Heart left ventricle (tissue), 13 donors: Measurements from ENCODE around the gene CABP4.

Source experiments
- POLR2A ChIP-seq, 2 donors: fragments of 450-650 bp; IDR thresholded peaks; one replicate each; pipeline ENCODE4 v1.6.1; 2017; ENCODE audit warnings: antibody characterized with exemption in 2 of 2, mild to moderate bottlenecking in 2 of 2, moderate library complexity in 2 of 2
- TF ChIP-seq, protein P1 (sequence below), 12 donors: fragments of 200-600 bp; sonication (generic) in 4 of 12; IDR thresholded peaks; one replicate each; pipeline versions ENCODE4 v1.5.0 to v1.8.0; 2018 to 2022; ENCODE audit warnings: antibody characterized with exemption in 12 of 12, mild to moderate bottlenecking in 5 of 12
- donor health status: ischemic (EF 13 %, LVEDD 7.1; RV severe dilation, severe dysfunction).
- donor health status: DM: no; HTN: yes; CAD: no.
- donor health status: DM: no; HTN: no; CAD: no.
- donor health status: ischemic (EF 25% LVEDD 6.9; RV normal size, moderate dysfunction).
- donor health status: ischemic (EF 25% LVEDD 5.7; RV mildly dilated, moderate dysfunction).
- donor health status: ischemic (EF 35%, LVEDD 5.7; RV mildly dilated, moderate dysfunction).
- donor health status: nonischemic (EF 11% LVEDD 7.7; RV severe dilation, severe dysfunction).
- donor health status: DM: yes; HTN: yes; CAD: no.
- donor health status: PGD.
- donor health status: ischemic (EF 29% LVEDD 5.4; RV normal size, mild dysfunction).
- donor health status: nonischemic (EF 23%, LVEDD 6.1; RV moderate dilation, normal function).

DNA sequence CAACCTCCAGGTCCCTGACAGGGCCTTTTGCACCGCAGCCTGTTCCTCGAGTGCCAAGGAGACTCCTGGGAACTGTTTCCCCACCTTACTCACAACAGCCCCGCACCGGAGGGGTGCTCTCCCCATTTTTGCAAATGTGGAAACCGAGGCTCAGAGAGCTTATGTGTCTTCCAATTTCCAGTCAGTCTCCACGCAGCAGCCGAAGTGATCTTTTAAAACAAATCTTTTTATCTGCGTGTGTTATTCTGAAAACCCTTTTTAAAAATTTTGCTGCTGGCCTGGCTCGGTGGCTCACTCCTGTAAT lies 14.3 kb downstream of the CABP4 start:
- no peak for TF ChIP-seq POLR2A (IDR thresholded peaks at IDR 0.05)
- TF ChIP-seq, protein P1, sequence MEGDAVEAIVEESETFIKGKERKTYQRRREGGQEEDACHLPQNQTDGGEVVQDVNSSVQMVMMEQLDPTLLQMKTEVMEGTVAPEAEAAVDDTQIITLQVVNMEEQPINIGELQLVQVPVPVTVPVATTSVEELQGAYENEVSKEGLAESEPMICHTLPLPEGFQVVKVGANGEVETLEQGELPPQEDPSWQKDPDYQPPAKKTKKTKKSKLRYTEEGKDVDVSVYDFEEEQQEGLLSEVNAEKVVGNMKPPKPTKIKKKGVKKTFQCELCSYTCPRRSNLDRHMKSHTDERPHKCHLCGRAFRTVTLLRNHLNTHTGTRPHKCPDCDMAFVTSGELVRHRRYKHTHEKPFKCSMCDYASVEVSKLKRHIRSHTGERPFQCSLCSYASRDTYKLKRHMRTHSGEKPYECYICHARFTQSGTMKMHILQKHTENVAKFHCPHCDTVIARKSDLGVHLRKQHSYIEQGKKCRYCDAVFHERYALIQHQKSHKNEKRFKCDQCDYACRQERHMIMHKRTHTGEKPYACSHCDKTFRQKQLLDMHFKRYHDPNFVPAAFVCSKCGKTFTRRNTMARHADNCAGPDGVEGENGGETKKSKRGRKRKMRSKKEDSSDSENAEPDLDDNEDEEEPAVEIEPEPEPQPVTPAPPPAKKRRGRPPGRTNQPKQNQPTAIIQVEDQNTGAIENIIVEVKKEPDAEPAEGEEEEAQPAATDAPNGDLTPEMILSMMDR (IDR thresholded peaks at IDR 0.05): peak in 1 of 12 donors; percentile 3
